GM21447 (cell line): ENCODE results near the gene BEST3.

Experiments
- ATAC-seq: cut with Tn5 transposase; IDR thresholded peaks from one replicate; pipeline ENCODE4 v1.9.1; 2021; ENCODE audit not compliant: unreplicated experiment

BEST3 gene

GRCh38 chr12:69698769-69699540 lies at the start of gene BEST3:
Gene BEST3 (minus strand): TSS chr12:69699303. CDS start chr12:69697798, 1,505 bp downstream.
- no peak for ATAC-seq

GRCh38 chr12:69744109-69744508 lies 45.0 kb upstream of the BEST3 start:
- ATAC-seq = no peak

GRCh38 chr12:69739287-69740191 lies 40.4 kb upstream of the BEST3 start:
- ATAC-seq = peak; percentile 42

GRCh38 chr12:69738351-69739286 lies 39.5 kb upstream of the BEST3 start, which contains the start of gene RAB3IP:
Gene RAB3IP (plus strand): TSS chr12:69738860. CDS start chr12:69755409, 16,549 bp downstream.
- peak; percentile 71 for ATAC-seq

GRCh38 chr12:69733638-69734037 lies 34.5 kb upstream of the BEST3 start:
- ATAC-seq = no peak

- ATAC-seq = no peak
Measured at GRCh38 chr12:69732088-69732487, 33.0 kb upstream of the BEST3 start.

- no peak for ATAC-seq
Measured at GRCh38 chr12:69726922-69727321, 27.8 kb upstream of the BEST3 start.

GRCh38 chr12:69720750-69721149 lies 21.6 kb upstream of the BEST3 start:
- ATAC-seq = no peak

- ATAC-seq = no peak
Measured at GRCh38 chr12:69719336-69720316, 20.5 kb upstream of the BEST3 start.

GRCh38 chr12:69714542-69714941 lies 15.4 kb upstream of the BEST3 start:
- ATAC-seq = no peak

GRCh38 chr12:69712826-69713225 lies 13.7 kb upstream of the BEST3 start:
- ATAC-seq = no peak

GRCh38 chr12:69708649-69709048 lies 9.5 kb upstream of the BEST3 start:
- ATAC-seq = no peak

- no peak for ATAC-seq
Measured at GRCh38 chr12:69704357-69704756, 5.3 kb upstream of the BEST3 start.

GRCh38 chr12:69703146-69703642 lies 4.1 kb upstream of the BEST3 start:
- no peak for ATAC-seq

GRCh38 chr12:69701826-69702225 lies 2.7 kb upstream of the BEST3 start:
- no peak for ATAC-seq

GRCh38 chr12:69698054-69698453 lies 1.0 kb downstream of the BEST3 start:
- ATAC-seq = no peak

GRCh38 chr12:69694123-69694522 lies 5.0 kb downstream of the BEST3 start:
- ATAC-seq = no peak

GRCh38 chr12:69689638-69690037 lies 9.5 kb downstream of the BEST3 start:
- no peak for ATAC-seq
